Mononuclear cell (primary cell): ENCODE results near the gene THAP6. TPM values are rescaled to one million over a fixed set of nuclear protein-coding genes. Genes with fewer than 3 reads are reported as not detected.
"Not testable (repeated sequence)": the region's sequence is repeated elsewhere in the genome, so short reads cannot be mapped to it uniquely, and the experiment has no call there.

Source experiments
- H3K27me3 ChIP-seq: 2 replicates; pipeline ENCODE4 v1.6.0; 2011; ENCODE audit warnings: low read length, control low read depth; ENCODE audit not compliant: insufficient read depth
- H3K4me1 ChIP-seq: 2 replicates; pipeline ENCODE4 v1.5.1; 2011; ENCODE audit warnings: mild to moderate bottlenecking, low read length, control low read depth; ENCODE audit not compliant: insufficient read depth
- H3K4me3 ChIP-seq: 2 replicates; pipeline ENCODE4 v1.5.1; 2011; ENCODE audit warnings: mild to moderate bottlenecking, low read length, moderate library complexity
- H3K9me3 ChIP-seq: 2 replicates; pipeline ENCODE4 v1.5.1; 2011; ENCODE audit warnings: low read depth, mild to moderate bottlenecking, control low read depth, low read length
- total RNA-seq: library from RNA; depleted of rRNA; stranded (reverse); fragments of >200 nt; gene quantifications from one replicate; pipeline ENCODE4 v1.2.3, GENCODE V29; 2012

THAP6 gene
- total RNA-seq, 1 donor: 21.7 TPM

DNA sequence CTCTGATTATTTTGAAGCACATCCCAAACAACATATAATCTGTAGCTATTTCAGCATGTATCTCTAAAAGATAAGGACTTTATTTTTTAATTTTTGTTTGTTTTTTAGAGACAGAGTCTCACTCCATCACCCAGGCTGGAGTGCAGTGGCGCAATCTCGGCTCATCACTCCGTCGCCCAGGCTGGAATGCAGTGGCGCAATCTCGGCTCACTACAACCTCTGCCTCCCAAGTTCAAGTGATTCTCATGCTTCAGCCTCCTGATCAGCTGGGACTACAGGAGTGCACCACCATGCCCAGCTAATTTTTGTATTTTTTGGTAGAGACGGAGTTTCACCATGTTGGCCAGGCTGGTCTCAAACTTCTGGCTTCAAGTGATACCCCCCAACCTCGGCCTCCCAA lies 29.9 kb downstream of the THAP6 start:
- not testable (repeated sequence) for H3K4me1 ChIP-seq, H3K27me3 ChIP-seq, H3K4me3 ChIP-seq, H3K9me3 ChIP-seq

DNA sequence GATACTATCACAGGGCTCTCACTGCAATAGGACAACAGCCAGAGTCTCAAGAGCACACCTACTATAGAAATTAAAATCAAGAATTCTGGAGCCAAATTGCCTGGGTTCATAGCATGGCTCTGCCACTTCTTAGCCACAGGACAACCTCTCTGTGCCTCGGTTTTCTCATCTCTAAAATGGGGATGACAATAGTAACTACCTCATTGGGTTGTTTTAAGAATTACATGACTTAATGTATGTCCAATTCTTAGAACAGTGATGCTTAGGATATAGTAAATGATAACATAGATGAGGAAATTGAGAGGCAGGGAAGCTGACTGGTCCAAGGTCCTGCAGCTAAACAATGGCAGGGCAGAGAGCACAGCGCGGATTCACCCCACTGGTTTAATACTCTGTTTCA lies 30.6 kb downstream of the THAP6 start:
- Histone ChIP-seq H3K4me3 (no peak overlapping the region), H3K4me1 (no peaks in the 10 kb centered on the region), H3K27me3 (no peaks in the 10 kb centered on the region), H3K9me3 (no peaks in the 10 kb centered on the region)

DNA sequence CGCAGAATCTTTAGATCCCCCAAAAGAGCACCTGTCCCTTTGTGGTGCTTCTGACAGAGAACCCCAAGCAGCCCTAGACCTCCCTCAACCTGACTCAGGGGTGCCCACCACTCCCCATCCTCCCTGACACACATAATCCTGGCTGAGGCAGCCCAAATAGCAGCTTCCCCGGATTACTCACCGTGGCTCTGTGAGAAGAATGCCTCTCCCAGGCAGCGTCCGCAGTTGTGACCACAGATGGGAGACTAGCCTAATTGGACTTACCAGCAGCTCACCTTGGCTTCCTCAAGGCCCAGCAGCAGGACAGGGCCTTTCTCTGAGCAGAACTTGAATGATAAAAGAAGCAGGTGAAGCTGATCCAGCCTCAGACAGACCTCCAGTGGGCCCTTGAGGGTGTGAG lies 31.3 kb downstream of the THAP6 start:
- H3K4me1 ChIP-seq: no peaks in the 10 kb centered on the region
- H3K4me3 ChIP-seq: no peak overlapping the region
- no peaks in the 10 kb centered on the region for H3K27me3 ChIP-seq
- no peaks in the 10 kb centered on the region for H3K9me3 ChIP-seq

DNA sequence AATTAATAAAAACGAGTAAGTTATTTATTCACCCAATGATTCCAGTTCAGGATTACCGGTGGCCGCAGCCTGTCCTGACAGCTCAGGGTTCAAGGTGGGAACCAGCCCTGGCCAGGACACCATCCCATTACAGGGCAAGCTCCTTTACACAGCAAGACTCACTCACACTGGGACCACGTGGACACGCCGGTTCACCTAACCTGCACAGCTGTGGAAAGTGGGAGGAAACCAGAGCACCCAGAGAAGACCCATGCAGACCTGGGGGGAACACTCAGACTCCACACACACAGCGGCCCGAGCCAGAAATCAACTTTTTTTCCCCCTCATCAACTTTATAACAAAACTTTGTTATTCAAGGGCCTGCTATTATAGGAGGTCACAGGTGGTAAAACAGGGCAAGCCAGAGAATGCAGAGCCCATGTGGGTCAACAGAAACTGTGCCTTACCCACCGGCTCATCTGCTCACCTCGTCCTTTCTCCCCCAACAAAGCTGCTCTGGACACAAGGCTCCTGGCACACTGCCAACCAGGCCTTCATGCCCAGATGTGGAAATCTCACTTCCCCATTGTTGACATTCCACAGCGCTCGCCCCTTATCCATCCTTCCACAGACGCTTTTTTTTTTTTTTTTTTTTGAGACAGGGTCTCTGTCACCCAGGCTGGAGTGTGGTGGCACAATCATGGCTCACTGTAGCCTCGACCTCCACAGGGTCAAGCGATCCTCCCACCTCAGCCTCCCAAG lies 33.5 kb downstream of the THAP6 start:
- no peak overlapping the region for H3K4me3 ChIP-seq
- no peaks in the 10 kb centered on the region for H3K4me1 ChIP-seq
- no peaks in the 10 kb centered on the region for H3K9me3 ChIP-seq
- H3K27me3 ChIP-seq: no peaks in the 10 kb centered on the region

DNA sequence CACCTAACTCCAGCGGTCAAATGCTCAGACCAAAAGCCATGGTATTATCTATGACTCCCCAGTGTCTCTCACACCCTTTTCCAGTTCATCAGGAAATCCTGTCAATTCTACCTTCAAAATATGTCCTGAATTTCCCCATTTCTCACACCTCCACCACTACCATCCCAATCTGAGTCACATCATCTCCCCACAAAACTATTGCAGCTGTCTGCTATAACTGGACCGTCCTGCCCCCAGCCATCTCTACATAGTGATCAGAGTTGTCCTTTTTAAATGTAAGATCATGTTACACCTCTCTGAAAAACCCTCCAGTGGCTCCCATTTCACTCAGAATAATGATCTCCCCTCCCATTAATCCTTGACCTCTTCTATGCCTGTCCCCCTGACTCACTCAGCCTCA lies 34.7 kb downstream of the THAP6 start:
- no peaks in the 10 kb centered on the region for H3K27me3 ChIP-seq
- H3K4me3 ChIP-seq: no peak overlapping the region
- H3K9me3 ChIP-seq: no peaks in the 10 kb centered on the region
- H3K4me1 ChIP-seq: no peaks in the 10 kb centered on the region

DNA sequence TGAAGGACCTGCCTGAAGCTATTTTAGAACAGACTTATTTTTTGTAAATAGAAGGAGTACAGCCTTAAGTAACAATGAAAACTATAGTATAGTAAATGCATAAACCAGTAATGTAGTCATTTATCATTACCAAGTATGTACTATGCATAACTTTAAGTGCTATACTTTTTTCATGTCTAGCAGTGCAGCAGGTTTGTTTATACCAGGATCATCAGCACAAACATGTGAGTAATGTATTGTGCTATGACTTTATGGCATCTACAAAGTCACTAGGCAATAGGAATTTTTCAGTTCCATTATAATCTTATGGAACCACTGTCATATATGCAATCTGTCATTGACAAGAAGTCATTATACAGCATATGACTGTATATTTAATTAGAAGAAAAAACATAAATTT lies 38.2 kb downstream of the THAP6 start:
- Histone ChIP-seq H3K4me3 (no peak overlapping the region), H3K9me3 (no peaks in the 10 kb centered on the region), H3K4me1 (no peaks in the 10 kb centered on the region), H3K27me3 (no peaks in the 10 kb centered on the region)

DNA sequence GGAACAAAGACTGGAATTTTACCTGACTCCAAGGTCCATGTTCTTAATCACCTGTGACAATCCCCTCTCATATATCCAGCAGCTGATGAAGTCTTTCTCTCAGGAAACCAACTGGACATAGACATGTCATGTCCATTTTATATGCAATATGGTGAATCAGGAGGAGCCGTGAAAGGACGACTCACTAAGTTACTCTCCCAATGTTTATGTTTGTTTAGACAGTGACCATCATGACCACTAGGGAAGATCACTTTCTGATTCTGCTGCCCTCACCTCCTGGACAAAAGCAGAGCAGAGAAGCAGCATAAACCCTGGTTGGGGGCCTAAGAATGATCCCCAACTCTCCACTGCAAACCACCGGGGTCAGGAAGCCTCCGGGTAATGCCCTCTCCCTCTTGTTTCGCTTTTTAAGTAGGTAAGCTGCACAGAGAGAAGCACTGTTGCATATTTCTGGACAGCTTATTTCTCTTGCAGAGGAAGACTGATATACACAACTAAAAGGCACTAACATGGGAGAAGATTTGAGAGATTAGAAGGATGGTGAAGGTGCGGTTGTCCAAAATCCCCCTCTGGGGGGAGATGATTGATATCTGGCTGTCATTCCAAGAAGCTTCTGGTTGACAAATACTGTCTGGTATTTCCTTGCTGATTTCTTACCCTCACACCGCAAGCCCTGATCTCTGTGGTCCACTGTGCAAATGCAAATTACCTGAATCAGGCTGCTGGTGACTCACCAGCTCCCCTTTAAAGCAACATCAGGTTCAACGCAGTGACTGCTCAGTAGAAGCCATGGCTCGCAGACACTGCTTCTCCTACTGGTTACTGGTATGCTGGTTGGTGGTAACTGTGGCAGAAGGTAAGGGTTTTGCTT lies 41.3 kb downstream of the THAP6 start, which contains the start of gene ODAPH:
Gene ODAPH, plus strand, starts transcription at position 773 of the 871 bp plus-strand sequence. Its CDS starts 17 bp downstream, at position 790.
- Histone ChIP-seq H3K4me3 (no peak within 1 kb of the TSS), H3K9me3 (no peaks in the 10 kb centered on the region), H3K4me1 (no peaks in the 10 kb centered on the region), H3K27me3 (no peaks in the 10 kb centered on the region)

DNA sequence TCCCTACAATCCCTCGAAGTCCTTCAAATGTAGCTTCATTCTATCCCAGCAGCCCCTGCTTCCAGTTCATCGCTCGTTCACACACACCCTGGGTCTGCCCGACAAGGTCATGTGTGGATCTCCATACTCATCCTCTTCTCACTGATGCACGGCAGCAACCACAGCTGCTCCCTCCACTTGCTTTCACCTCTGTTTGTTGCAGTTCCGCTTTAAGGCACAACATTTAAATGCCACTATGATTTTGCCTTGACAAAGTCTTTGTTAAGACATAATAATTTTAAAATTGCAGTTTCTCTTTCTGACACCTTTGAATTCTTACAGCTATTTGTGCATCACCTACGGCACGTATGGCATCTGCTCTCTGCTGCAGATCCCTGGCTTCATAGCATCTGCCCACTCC lies 43.4 kb downstream of the THAP6 start:
- no peaks in the 10 kb centered on the region for H3K9me3 ChIP-seq
- H3K4me1 ChIP-seq: no peaks in the 10 kb centered on the region
- no peaks in the 10 kb centered on the region for H3K27me3 ChIP-seq
- no peak overlapping the region for H3K4me3 ChIP-seq

DNA sequence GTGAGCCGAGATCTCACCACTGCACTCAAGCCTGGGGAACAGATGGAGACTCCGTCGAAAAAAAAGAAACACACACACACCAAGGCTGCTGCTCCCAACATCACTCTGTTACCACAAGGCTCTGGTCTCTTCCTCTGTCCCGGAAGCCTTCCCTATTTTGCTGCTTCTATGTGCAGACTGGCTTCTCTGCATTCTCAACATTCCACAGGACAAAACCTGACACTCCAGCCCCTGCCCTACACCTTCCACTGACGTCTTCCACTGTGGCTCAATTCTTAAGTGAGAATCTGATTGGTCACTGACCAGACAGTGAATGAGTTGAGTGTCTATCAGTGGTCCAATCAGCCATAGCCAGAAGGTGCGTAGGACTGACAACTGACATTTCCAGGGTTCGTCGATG lies 47.5 kb downstream of the THAP6 start:
- H3K4me1 ChIP-seq: peaks cover 16% of the 10 kb centered on the region
- H3K9me3 ChIP-seq: no peaks in the 10 kb centered on the region
- H3K27me3 ChIP-seq: no peaks in the 10 kb centered on the region
- no peak overlapping the region for H3K4me3 ChIP-seq

DNA sequence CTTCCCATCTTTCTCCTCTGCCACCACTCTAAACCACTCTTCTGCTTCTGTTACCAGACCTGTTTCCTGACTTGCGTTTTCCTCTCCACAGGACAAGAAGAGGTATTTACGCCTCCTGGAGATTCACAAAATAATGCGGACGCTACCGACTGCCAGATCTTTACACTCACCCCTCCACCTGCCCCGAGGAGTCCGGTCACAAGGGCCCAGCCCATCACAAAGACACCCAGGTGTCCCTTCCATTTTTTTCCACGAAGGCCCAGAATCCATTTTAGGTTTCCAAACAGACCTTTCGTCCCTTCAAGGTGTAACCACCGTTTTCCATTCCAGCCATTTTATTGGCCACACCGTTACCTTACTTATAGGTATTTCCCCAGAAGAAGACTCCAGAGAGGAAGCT lies 49.8 kb downstream of the THAP6 start:
- H3K4me1 ChIP-seq: peaks cover 27% of the 10 kb centered on the region
- no peak overlapping the region for H3K4me3 ChIP-seq
- H3K9me3 ChIP-seq: no peaks in the 10 kb centered on the region
- no peaks in the 10 kb centered on the region for H3K27me3 ChIP-seq

DNA sequence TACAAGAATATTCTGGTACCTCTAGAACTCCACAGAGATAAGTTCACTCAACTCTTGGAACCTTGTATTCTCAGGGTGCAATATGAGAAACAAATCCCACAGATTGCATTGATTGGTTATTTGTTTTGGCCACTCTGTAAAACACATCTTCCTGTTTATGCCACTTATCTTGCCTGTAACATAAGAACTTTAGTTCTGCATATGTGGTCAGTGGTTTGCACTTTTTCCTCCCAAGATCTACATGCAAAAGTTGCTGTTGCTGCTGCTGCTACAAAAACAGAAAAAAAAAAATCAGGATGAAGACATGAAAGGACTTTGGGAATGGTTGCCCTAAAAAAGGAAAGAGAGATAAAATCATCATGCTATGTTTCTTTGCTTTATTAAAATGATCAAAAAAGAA lies 51.2 kb downstream of the THAP6 start:
- Histone ChIP-seq H3K4me3 (no peak overlapping the region), H3K9me3 (no peaks in the 10 kb centered on the region), H3K4me1 (peaks cover 27% of the 10 kb centered on the region), H3K27me3 (no peaks in the 10 kb centered on the region)

DNA sequence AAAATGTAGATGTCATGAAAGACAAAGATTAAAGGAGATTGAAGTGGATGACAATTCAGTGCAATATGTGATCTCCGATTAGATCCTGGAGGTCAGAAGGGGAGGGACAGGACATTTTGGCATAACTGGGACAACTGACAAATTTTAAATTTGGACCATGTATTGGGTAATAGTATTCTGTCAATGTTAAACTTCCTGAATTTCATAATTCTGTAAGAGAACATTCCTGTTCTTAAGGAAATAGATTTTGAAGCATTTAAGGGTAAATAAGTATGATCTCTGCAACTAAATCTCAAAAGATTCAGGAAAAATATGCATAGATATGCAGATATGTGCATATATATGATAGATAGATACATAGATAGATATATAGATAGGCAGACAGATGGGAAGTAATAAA lies 52.6 kb downstream of the THAP6 start:
- Histone ChIP-seq H3K4me3 (no peak overlapping the region), H3K4me1 (peaks cover 27% of the 10 kb centered on the region)

DNA sequence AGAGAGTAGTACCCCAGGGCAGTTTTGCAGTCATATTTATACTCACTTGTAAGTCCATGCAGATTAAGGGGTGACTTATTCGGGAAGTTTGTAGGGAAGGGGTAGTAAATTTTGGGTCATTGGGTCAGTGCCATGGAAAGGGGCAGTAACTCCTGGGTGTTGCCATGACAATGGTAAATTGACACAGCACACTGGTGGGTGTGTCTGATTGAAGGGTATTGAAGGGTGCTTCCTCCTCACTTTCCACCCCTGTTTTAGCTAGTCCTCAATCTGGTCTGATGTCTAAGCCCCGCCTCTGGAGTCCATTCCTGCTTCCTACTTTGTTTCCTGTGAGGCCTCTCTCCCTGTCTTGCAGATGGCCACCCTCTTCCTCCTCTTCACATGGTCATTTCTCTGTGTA lies 53.5 kb downstream of the THAP6 start:
- Histone ChIP-seq H3K4me3 (no peak overlapping the region), H3K27me3 (no peaks in the 10 kb centered on the region), H3K4me1 (peaks cover 27% of the 10 kb centered on the region), H3K9me3 (no peaks in the 10 kb centered on the region)

More for the DNA sequence above, 52.6 kb downstream of the THAP6 start:
- Histone ChIP-seq H3K27me3 (no peaks in the 10 kb centered on the region), H3K9me3 (no peaks in the 10 kb centered on the region)
